Endothelial cell of umbilical vein (primary cell): ENCODE data around the gene NRDE2.

Source experiments
- JUN ChIP-seq: IDR thresholded peaks from 2 replicates; pipeline ENCODE4 v1.6.1; 2011; ENCODE audit warnings: borderline replicate concordance, low read depth; ENCODE audit not compliant: insufficient read length, insufficient read depth
- MYC ChIP-seq: IDR thresholded peaks from one replicate; pipeline ENCODE4 v1.6.1; 2011; ENCODE audit warnings: mild to moderate bottlenecking, low read depth, low read length
- POLR2A ChIP-seq: IDR thresholded peaks from 2 replicates; pipeline ENCODE4 v1.6.1; 2012; ENCODE audit warnings: low read depth, mild to moderate bottlenecking, control low read depth, low read length
- TF ChIP-seq, protein P1 (sequence below), 2 donors: IDR thresholded peaks; 1 replicate in 1 of 2; 2 replicates in 1 of 2; pipeline ENCODE4 v1.5.1; 2011; ENCODE audit warnings: low read length in 2 of 2, mild to moderate bottlenecking in 2 of 2, moderate library complexity in 2 of 2, control low read depth in 1 of 2, inconsistent platforms in 1 of 2, low read depth in 1 of 2; ENCODE audit not compliant: insufficient read depth in 1 of 2; ENCODE audit errors: extremely low read depth in 1 of 2

DNA sequence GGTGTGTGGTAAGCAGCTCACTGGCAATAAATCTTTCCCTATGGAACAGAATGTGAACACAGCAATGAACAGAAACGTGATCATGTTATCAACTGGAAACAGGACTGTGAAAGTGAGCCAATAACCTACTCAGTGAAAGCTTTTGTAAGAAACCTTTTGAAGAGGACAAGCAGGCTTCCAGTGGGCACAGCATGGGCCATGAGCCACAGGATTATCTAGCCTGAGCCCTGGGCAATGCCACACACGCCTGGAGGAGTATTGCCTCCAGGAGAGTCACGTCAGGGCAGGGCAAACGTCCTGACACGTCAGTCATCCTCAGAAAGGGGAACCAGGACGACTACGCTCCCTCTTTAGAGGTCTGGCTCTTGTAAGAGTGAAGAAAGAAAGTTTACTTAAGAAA is 32.3 kb downstream of the NRDE2 start:
- TF ChIP-seq POLR2A (no peak), JUN (no peak), MYC (no peak)
- TF ChIP-seq, protein P1, sequence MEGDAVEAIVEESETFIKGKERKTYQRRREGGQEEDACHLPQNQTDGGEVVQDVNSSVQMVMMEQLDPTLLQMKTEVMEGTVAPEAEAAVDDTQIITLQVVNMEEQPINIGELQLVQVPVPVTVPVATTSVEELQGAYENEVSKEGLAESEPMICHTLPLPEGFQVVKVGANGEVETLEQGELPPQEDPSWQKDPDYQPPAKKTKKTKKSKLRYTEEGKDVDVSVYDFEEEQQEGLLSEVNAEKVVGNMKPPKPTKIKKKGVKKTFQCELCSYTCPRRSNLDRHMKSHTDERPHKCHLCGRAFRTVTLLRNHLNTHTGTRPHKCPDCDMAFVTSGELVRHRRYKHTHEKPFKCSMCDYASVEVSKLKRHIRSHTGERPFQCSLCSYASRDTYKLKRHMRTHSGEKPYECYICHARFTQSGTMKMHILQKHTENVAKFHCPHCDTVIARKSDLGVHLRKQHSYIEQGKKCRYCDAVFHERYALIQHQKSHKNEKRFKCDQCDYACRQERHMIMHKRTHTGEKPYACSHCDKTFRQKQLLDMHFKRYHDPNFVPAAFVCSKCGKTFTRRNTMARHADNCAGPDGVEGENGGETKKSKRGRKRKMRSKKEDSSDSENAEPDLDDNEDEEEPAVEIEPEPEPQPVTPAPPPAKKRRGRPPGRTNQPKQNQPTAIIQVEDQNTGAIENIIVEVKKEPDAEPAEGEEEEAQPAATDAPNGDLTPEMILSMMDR (IDR thresholded peaks at IDR 0.05; ENCODE audit: extremely low read depth in 1 of 2, insufficient read depth in 1 of 2, low read depth in 1 of 2, low read length in 2 of 2): no peak
